Neural progenitor cell (in vitro differentiated cells): ENCODE data around the gene PUSL1. TPM values are rescaled to one million over a fixed set of nuclear protein-coding genes. Genes with fewer than 3 reads are reported as not detected.

Experiments used
- DNase-seq: peaks from one replicate; pipeline ENCODE4 v3.0.0-alpha.2; 2016; ENCODE audit warnings: low spot score
- H2AFZ ChIP-seq: fragments of 200-600 bp; sonication (generic); replicated peaks from 2 replicates; pipeline ENCODE4 v1.6.1; 2016; ENCODE audit warnings: antibody characterized with exemption
- H3F3A ChIP-seq: fragments of 200-600 bp; sonication (generic); 2 replicates; pipeline ENCODE4 v1.6.1; 2016; ENCODE audit warnings: antibody characterized with exemption, low read depth
- H3K27ac ChIP-seq: fragments of 200-600 bp; sonication (generic); 2 replicates; pipeline ENCODE4 v1.5.1; 2016; ENCODE audit warnings: mild to moderate bottlenecking
- H3K27me3 ChIP-seq: fragments of 200-600 bp; sonication (generic); 2 replicates; pipeline ENCODE4 v1.6.1; 2016; ENCODE audit warnings: mild to moderate bottlenecking, moderate library complexity
- H3K36me3 ChIP-seq: fragments of 200-600 bp; sonication (generic); 2 replicates; pipeline ENCODE4 v1.5.1; 2016
- H3K4me1 ChIP-seq: fragments of 200-600 bp; sonication (generic); 2 replicates; pipeline ENCODE4 v1.6.1; 2016; ENCODE audit warnings: mixed run types
- H3K4me2 ChIP-seq: fragments of 200-600 bp; sonication (generic); 2 replicates; pipeline ENCODE4 v1.6.1; 2016
- H3K4me3 ChIP-seq: fragments of 200-600 bp; sonication (generic); 2 replicates; pipeline ENCODE4 v1.5.1; 2016
- H3K79me2 ChIP-seq: fragments of 200-600 bp; sonication (generic); 2 replicates; pipeline ENCODE4 v1.6.1; 2016; ENCODE audit warnings: low read depth
- H3K9ac ChIP-seq: fragments of 200-600 bp; sonication (generic); 2 replicates; pipeline ENCODE4 v1.6.1; 2016
- H3K9me3 ChIP-seq: fragments of 200-600 bp; sonication (generic); 2 replicates; pipeline ENCODE4 v1.5.1; 2016; ENCODE audit warnings: low read depth
- H4K20me1 ChIP-seq: fragments of 200-600 bp; sonication (generic); 2 replicates; pipeline ENCODE4 v1.6.1; 2016; ENCODE audit warnings: low read depth
- H3K27ac Mint-ChIP-seq: 3 replicates; pipeline ENCODE4 v1.8.0; 2021; ENCODE audit warnings: mixed read lengths
- H3K27me3 Mint-ChIP-seq: 2 replicates; pipeline ENCODE4 v1.8.0; 2022; ENCODE audit warnings: low read depth, mild to moderate bottlenecking, inconsistent platforms, moderate library complexity, mixed read lengths; ENCODE audit not compliant: insufficient read depth
- H3K36me3 Mint-ChIP-seq: 3 replicates; pipeline ENCODE4 v1.8.0; 2021; ENCODE audit warnings: mixed read lengths
- H3K4me1 Mint-ChIP-seq: 3 replicates; pipeline ENCODE4 v1.8.0; 2021; ENCODE audit warnings: mixed read lengths
- H3K4me3 Mint-ChIP-seq: 3 replicates; pipeline ENCODE4 v1.8.0; 2021; ENCODE audit warnings: mild to moderate bottlenecking, moderate library complexity, mixed read lengths
- H3K9me3 Mint-ChIP-seq: 3 replicates; pipeline ENCODE4 v1.8.0; 2020; ENCODE audit warnings: mixed read lengths
- CTCF ChIP-seq: fragments of 200-600 bp; sonication (generic); IDR thresholded peaks from 2 replicates; pipeline ENCODE4 v1.5.1; 2017; ENCODE audit warnings: antibody characterized with exemption, mild to moderate bottlenecking
- EZH2 ChIP-seq: fragments of 200-600 bp; sonication (generic); IDR thresholded peaks from 2 replicates; pipeline ENCODE4 v1.6.1; 2017; ENCODE audit warnings: antibody characterized with exemption, mild to moderate bottlenecking, moderate library complexity
- EZH2phosphoT487 ChIP-seq: fragments of 200-600 bp; sonication (generic); IDR thresholded peaks from 2 replicates; pipeline ENCODE4 v1.6.1; 2017; ENCODE audit warnings: antibody characterized with exemption
- total RNA-seq: library from RNA; depleted of rRNA; stranded (reverse); fragments of >200 nt; gene quantifications from 2 replicates; pipeline ENCODE4 v1.2.3, GENCODE V29; 2015; ENCODE audit warnings: low replicate concordance

The PUSL1 gene
- total RNA-seq, 1 donor from 2014 or later: 3.7 TPM

DNA sequence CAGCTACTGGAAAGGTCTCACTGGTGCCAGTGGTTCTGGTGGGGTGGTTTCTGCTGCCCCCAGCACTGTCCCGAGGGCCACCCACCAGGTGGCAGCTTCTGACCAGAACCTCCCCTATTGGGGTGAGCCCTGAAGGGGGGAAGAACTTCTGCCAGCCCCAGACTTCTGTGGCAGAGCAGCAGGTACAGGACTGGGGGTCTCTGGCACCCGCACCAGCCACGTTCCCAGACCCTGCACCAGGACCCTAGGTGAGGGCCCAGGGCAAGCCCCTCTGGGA, 1.6 kb downstream of the PUSL1 start:
- Histone ChIP-seq H3F3A (peaks cover 18% of the 10 kb centered on the region), H3K27me3 (peaks cover 10% of the 10 kb centered on the region), H2AFZ (no peak overlapping the region), H3K9ac (no peak overlapping the region), H3K9me3 (no peaks in the 10 kb centered on the region), H3K36me3 (no peaks in the 10 kb centered on the region), H3K79me2 (peaks cover 5% of the 10 kb centered on the region), H4K20me1 (peaks cover 48% of the 10 kb centered on the region), H3K27ac (no peak overlapping the region), H3K4me2 (no peak overlapping the region), H3K4me1 (peaks cover 29% of the 10 kb centered on the region), H3K4me3 (no peak overlapping the region)
- DNase-seq: no peak
- Mint-ChIP-seq H3K36me3 (peaks cover 2% of the 10 kb centered on the region), H3K4me3 (no peak overlapping the region), H3K27ac (no peak overlapping the region), H3K27me3 (peaks cover 4% of the 10 kb centered on the region), H3K9me3 (no peaks in the 10 kb centered on the region), H3K4me1 (peaks cover 15% of the 10 kb centered on the region)
- TF ChIP-seq EZH2 (no peak), EZH2phosphoT487 (no peak), CTCF (no peak)

DNA sequence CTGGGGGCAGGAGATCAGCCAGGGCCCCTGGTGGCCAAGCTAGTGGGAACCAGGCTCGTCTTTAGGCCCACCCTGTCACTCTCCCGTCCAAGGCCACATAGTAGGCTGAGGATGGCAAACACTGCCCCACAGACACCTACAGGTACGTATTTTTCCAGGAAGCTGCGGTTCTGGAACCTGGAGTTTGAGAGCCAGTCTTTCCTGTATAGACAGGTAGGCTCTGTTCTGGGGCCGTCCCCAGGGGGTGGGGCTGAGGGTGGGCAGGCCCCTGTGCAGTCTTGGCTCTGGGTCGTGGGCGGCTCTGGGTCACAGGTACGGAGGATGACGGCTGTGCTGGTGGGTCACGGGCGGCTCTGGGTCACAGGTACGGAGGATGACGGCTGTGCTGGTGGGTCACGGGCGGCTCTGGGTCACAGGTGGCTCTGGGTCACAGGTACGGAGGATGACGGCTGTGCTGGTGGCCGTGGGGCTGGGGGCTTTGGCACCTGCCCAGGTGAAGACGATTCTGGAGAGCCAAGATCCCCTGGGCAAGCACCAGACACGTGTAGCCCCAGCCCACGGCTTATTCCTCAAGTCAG, 2.2 kb downstream of the PUSL1 start:
- H3K27ac ChIP-seq: no peak overlapping the region
- no peak overlapping the region for H3K27ac Mint-ChIP-seq
- TF ChIP-seq EZH2phosphoT487 (no peak), EZH2 (no peak), CTCF (no peak)
- H3K9ac ChIP-seq: no peak overlapping the region
- H3K79me2 ChIP-seq: peaks cover 5% of the 10 kb centered on the region
- no peaks in the 10 kb centered on the region for H3K9me3 ChIP-seq
- H3K27me3 Mint-ChIP-seq: peaks cover 4% of the 10 kb centered on the region
- peaks cover 10% of the 10 kb centered on the region for H3K27me3 ChIP-seq
- peaks cover 13% of the 10 kb centered on the region for H3F3A ChIP-seq
- peak overlapping the region; percentile 74 for H3K4me3 Mint-ChIP-seq
- no peak overlapping the region for H3K4me2 ChIP-seq
- H2AFZ ChIP-seq: no peak overlapping the region
- peaks cover 14% of the 10 kb centered on the region for H3K4me1 Mint-ChIP-seq
- no peaks in the 10 kb centered on the region for H3K9me3 Mint-ChIP-seq
- H3K36me3 Mint-ChIP-seq: peaks cover 2% of the 10 kb centered on the region
- peaks cover 52% of the 10 kb centered on the region for H4K20me1 ChIP-seq
- no peak overlapping the region for H3K4me3 ChIP-seq
- DNase-seq: no peak
- H3K36me3 ChIP-seq: no peaks in the 10 kb centered on the region
- H3K4me1 ChIP-seq: peaks cover 25% of the 10 kb centered on the region

- peaks cover 10% of the 10 kb centered on the region for H3K27me3 ChIP-seq
- no peaks in the 10 kb centered on the region for H3K9me3 ChIP-seq
- Mint-ChIP-seq H3K36me3 (peaks cover 4% of the 10 kb centered on the region), H3K4me1 (peaks cover 14% of the 10 kb centered on the region), H3K27me3 (peaks cover 6% of the 10 kb centered on the region), H3K4me3 (no peak overlapping the region), H3K9me3 (no peaks in the 10 kb centered on the region), H3K27ac (no peak overlapping the region)
- no peak overlapping the region for H3K27ac ChIP-seq
- peaks cover 55% of the 10 kb centered on the region for H4K20me1 ChIP-seq
- H3K9ac ChIP-seq: no peak overlapping the region
- H3K4me3 ChIP-seq: no peak overlapping the region
- DNase-seq: no peak
- no peak for TF ChIP-seq EZH2phosphoT487
- TF ChIP-seq EZH2: no peak
- TF ChIP-seq CTCF: no peak
- H3K4me1 ChIP-seq: peaks cover 26% of the 10 kb centered on the region
- no peak overlapping the region for H3K4me2 ChIP-seq
- H2AFZ ChIP-seq: no peak overlapping the region
- H3K79me2 ChIP-seq: peaks cover 12% of the 10 kb centered on the region
- no peaks in the 10 kb centered on the region for H3K36me3 ChIP-seq
- peaks cover 20% of the 10 kb centered on the region for H3F3A ChIP-seq
Observed at GRCh38 chr1:1311107-1312104, 3.0 kb downstream of the PUSL1 start.
